Thyroid gland (tissue), 4 donors: ENCODE data around the gene SEMA3D. TPM values are rescaled to one million over a fixed set of nuclear protein-coding genes. Genes with fewer than 3 reads are reported as not detected.

Source experiments
- DNase-seq, 2 donors: peaks; one replicate each; pipeline ENCODE4 v3.0.0-alpha.2; 2019
- H3K27ac ChIP-seq, 3 donors: fragments of 200-600 bp; sonication (generic); 1 replicate in 2 of 3; 2 replicates in 1 of 3; pipeline ENCODE4 v1.5.1; 2016 to 2019; ENCODE audit warnings: mild to moderate bottlenecking in 1 of 3, moderate library complexity in 1 of 3
- H3K27me3 ChIP-seq: fragments of 200-600 bp; sonication (generic); one replicate; pipeline ENCODE4 v1.5.1; 2019
- H3K36me3 ChIP-seq, 2 donors: fragments of 200-600 bp; sonication (generic); one replicate each; pipeline ENCODE4 v1.5.1; 2016 to 2019
- H3K4me1 ChIP-seq, 2 donors: fragments of 200-600 bp; sonication (generic); one replicate each; pipeline ENCODE4 v1.5.1; 2017 to 2019
- H3K4me3 ChIP-seq, 3 donors: fragments of 200-600 bp; sonication (generic); replicated peaks in 1 of 3; 1 replicate in 2 of 3; 2 replicates in 1 of 3; pipeline ENCODE4 v1.5.1; 2016; ENCODE audit warnings: mild to moderate bottlenecking in 1 of 3
- H3K9me3 ChIP-seq: fragments of 200-600 bp; sonication (generic); one replicate; pipeline ENCODE4 v1.5.1; 2017
- POLR2A ChIP-seq, 2 donors: fragments of 450-650 bp; IDR thresholded peaks; one replicate each; pipeline ENCODE4 v1.6.1; 2017; ENCODE audit warnings: antibody characterized with exemption in 2 of 2, mild to moderate bottlenecking in 2 of 2, moderate library complexity in 1 of 2
- WGBS, 2 donors: methylation state at CpG; one replicate each; pipeline ENCODE4 v1.1.5; 2017; 5-methylcytosine and 5-hydroxymethylcytosine counted together
- intact Hi-C: fragments of 100-400 bp; cut with DNase I; formaldehyde crosslinking; loops from one replicate; pipeline ENCODE4 v1.15.1; 2023
- total RNA-seq, 4 donors: library from RNA; depleted of rRNA; stranded (reverse); fragments of >200 nt; gene quantifications; one replicate each; pipeline ENCODE4 v1.2.3, GENCODE V29; 2016
- TF ChIP-seq, protein P1 (sequence below), 6 experiments: fragments of 200-600 bp in 3 of 6; fragments of 450-650 bp in 3 of 6; sonication (generic) in 3 of 6; IDR thresholded peaks; one replicate each; pipeline ENCODE4 v1.5.1; 2016 to 2019; ENCODE audit warnings: antibody characterized with exemption in 6 of 6, mild to moderate bottlenecking in 2 of 6, inconsistent platforms in 1 of 6, moderate library complexity in 1 of 6

Gene SEMA3D
- total RNA-seq, 4 donors from 2014 or later: 65.8 to 131 (median 91.8) TPM

GRCh38 chr7:85167636-85168035 lies 19.2 kb downstream of the SEMA3D start:
- no peaks in the 10 kb centered on the region for H3K27me3 ChIP-seq
- intact Hi-C loops: no loop called here
- DNase-seq: no peak
- 96 to 97% methylated on average over 1 of the region's 1 CpG for WGBS, 2 donors
- H3K4me3 ChIP-seq: no peak overlapping the region
- TF ChIP-seq, protein P1, sequence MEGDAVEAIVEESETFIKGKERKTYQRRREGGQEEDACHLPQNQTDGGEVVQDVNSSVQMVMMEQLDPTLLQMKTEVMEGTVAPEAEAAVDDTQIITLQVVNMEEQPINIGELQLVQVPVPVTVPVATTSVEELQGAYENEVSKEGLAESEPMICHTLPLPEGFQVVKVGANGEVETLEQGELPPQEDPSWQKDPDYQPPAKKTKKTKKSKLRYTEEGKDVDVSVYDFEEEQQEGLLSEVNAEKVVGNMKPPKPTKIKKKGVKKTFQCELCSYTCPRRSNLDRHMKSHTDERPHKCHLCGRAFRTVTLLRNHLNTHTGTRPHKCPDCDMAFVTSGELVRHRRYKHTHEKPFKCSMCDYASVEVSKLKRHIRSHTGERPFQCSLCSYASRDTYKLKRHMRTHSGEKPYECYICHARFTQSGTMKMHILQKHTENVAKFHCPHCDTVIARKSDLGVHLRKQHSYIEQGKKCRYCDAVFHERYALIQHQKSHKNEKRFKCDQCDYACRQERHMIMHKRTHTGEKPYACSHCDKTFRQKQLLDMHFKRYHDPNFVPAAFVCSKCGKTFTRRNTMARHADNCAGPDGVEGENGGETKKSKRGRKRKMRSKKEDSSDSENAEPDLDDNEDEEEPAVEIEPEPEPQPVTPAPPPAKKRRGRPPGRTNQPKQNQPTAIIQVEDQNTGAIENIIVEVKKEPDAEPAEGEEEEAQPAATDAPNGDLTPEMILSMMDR (IDR thresholded peaks at IDR 0.05): no peak
- TF ChIP-seq POLR2A (IDR thresholded peaks at IDR 0.05): no peak
- peaks cover 14 to 21% of the 10 kb centered on the region in 2 donors for H3K4me1 ChIP-seq
- no peaks in the 10 kb centered on the region for H3K9me3 ChIP-seq
- H3K36me3 ChIP-seq: no peaks in the 10 kb centered on the region
- H3K27ac ChIP-seq: no peak overlapping the region

- TF ChIP-seq POLR2A (IDR thresholded peaks at IDR 0.05): no peak
- TF ChIP-seq, protein P1 (IDR thresholded peaks at IDR 0.05): no peak
- intact Hi-C loops: no loop called here
- Histone ChIP-seq H3K36me3 (no peaks in the 10 kb centered on the region), H3K4me3 (no peak overlapping the region), H3K4me1 (peaks cover 16 to 23% of the 10 kb centered on the region in 2 donors), H3K27me3 (no peaks in the 10 kb centered on the region), H3K27ac (no peak overlapping the region), H3K9me3 (no peaks in the 10 kb centered on the region)
- no peak for DNase-seq
- 92 to 95% methylated on average over 5 of the region's 5 CpGs for WGBS, 2 donors
These were observed 21.6 kb downstream of the SEMA3D start for GRCh38 chr7:85165263-85165662.

DNA sequence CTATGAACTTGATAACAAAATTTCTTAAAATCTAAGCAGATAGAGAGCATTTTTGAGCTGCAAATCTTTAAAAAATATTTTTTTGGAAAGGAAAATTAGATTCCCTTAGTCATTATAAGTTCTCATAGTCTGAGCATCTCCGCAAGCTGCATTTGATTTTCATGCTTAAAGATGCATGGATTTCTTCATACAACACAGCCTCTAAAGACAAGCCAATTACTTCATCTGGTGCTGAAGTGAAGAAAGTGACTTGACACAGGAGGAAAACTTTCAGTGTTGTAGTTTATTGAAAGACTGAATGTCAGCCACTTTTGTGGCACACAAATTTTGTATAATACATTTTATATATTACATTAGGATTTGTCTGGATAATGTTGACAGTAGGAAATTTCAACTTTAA lies 22.5 kb downstream of the SEMA3D start:
- Histone ChIP-seq H3K4me3 (no peak overlapping the region), H3K27me3 (no peaks in the 10 kb centered on the region), H3K4me1 (peaks cover 16 to 23% of the 10 kb centered on the region in 2 donors), H3K27ac (no peak overlapping the region), H3K36me3 (no peaks in the 10 kb centered on the region), H3K9me3 (no peaks in the 10 kb centered on the region)
- intact Hi-C loops: no loop called here
- DNase-seq: no peak
- no peak for TF ChIP-seq POLR2A (IDR thresholded peaks at IDR 0.05)
- TF ChIP-seq, protein P1 (IDR thresholded peaks at IDR 0.05): no peak
- whole genome bisulfite sequencing, 2 donors: 99 to 100% methylated on average over 1 of the region's 1 CpG

- no peak overlapping the region for H3K4me3 ChIP-seq
- H3K9me3 ChIP-seq: no peaks in the 10 kb centered on the region
- 56 to 57% methylated on average over 4 of the region's 4 CpGs for WGBS, 2 donors
- no peaks in the 10 kb centered on the region for H3K27me3 ChIP-seq
- peak overlapping the region in 2 of 3 donors; percentile 4 to 64 for H3K27ac ChIP-seq
- intact Hi-C loops: no loop called here
- H3K36me3 ChIP-seq: no peaks in the 10 kb centered on the region
- H3K4me1 ChIP-seq: peaks cover 16 to 23% of the 10 kb centered on the region in 2 donors
- TF ChIP-seq POLR2A (IDR thresholded peaks at IDR 0.05): no peak
- TF ChIP-seq, protein P1 (IDR thresholded peaks at IDR 0.05): no peak
- no peak for DNase-seq
These were observed 24.1 kb downstream of the SEMA3D start for GRCh38 chr7:85162721-85163120.

- no peak overlapping the region for H3K4me3 ChIP-seq
- 87 to 93% methylated on average over 5 of the region's 5 CpGs for WGBS, 2 donors
- no peaks in the 10 kb centered on the region for H3K27me3 ChIP-seq
- no peaks in the 10 kb centered on the region for H3K36me3 ChIP-seq
- H3K9me3 ChIP-seq: no peaks in the 10 kb centered on the region
- H3K4me1 ChIP-seq: peaks cover 16 to 20% of the 10 kb centered on the region in 2 donors
- TF ChIP-seq, protein P1 (IDR thresholded peaks at IDR 0.05): no peak
- no peak for TF ChIP-seq POLR2A (IDR thresholded peaks at IDR 0.05)
- H3K27ac ChIP-seq: no peak overlapping the region
- intact Hi-C loops: no loop called here
- no peak for DNase-seq
These were observed 26.6 kb downstream of the SEMA3D start for GRCh38 chr7:85160223-85160622.
